Measurements from ENCODE around the gene PFDN1. TPM values are rescaled to one million over a fixed set of nuclear protein-coding genes. Genes with fewer than 3 reads are reported as not detected.

Gene PFDN1
- total and polyA plus RNA-seq, 10 of the 15 experiments (the other 5 are each of a cell fraction or from before 2014, with no cell fraction given): 62.9 to 193 (median 102) TPM

DNA sequence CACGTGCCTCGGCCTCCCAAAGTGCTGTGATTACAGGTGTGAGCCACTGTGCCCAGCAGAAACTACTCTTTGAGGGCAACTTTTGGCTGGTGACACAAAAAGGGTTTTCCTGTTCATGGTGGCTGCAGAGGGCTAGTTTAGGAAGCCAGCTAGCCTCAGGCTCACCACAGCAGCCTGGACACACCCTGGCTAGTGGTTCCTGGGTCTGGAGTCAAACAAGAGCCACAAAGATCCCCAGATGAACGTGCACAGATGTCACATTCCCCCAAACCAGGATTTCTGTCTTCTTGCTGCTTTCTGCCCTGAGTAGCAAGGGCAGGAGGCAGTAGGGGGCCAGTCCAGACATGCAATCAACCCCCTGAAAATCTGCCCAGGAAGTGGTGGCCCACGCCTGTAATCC is 36.7 kb upstream of the PFDN1 start:
- 44% methylated on average over 4 of the region's 4 CpGs for WGBS (ENCODE audit: insufficient coverage, insufficient replicate concordance, low lambda C conversion rate, missing lambda C conversion rate)
- TF ChIP-seq ZBTB11 (CRISPR knock-in tag; IDR thresholded peaks at IDR 0.05) (no peak), RCOR1 (conservative IDR thresholded peaks at IDR 0.05; ENCODE audit: low read depth, low read length) (no peak), SMC3 (IDR thresholded peaks at IDR 0.05; ENCODE audit: borderline replicate concordance, low read length) (no peak), CHD2 (IDR thresholded peaks at IDR 0.05; ENCODE audit: borderline replicate concordance, low read depth, low read length) (no peak), TCF12 (IDR thresholded peaks at IDR 0.05; ENCODE audit: low read depth, low read length) (no peak), ETV6 (conservative IDR thresholded peaks at IDR 0.05 in 1 of 2, IDR thresholded peaks at IDR 0.05 in 1 of 2; ENCODE audit: borderline replicate concordance in 1 of 2, low read depth in 1 of 2) (no peak), MTA2 (IDR thresholded peaks at IDR 0.05; ENCODE audit: low read depth) (no peak), SRF (IDR thresholded peaks at IDR 0.05; ENCODE audit: low read depth in 2 of 2, low read length in 2 of 2) (no peak), EGR1 (IDR thresholded peaks at IDR 0.05; ENCODE audit: borderline replicate concordance in 1 of 2, low read depth in 2 of 2, low read length in 2 of 2) (no peak), NR2C1 (IDR thresholded peaks at IDR 0.05) (no peak)
- BruUV-seq (replicated peaks): no TSS peak
- Histone ChIP-seq H3K27ac (ENCODE audit: control insufficient read depth, insufficient read depth) (no peak overlapping the region), H2AFZ (ENCODE audit: control insufficient read depth, low read depth, low read length) (no peak overlapping the region), H3K4me2 (ENCODE audit: control insufficient read depth, insufficient read depth) (no peak overlapping the region), H3K36me3 (ENCODE audit: control insufficient read depth in 2 of 2, insufficient read depth in 2 of 2, low read length in 1 of 2) (no peaks in the 10 kb centered on the region), H3K27me3 (replicated peaks in 1 of 2; ENCODE audit: control insufficient read depth in 2 of 2, insufficient read depth in 2 of 2, low read length in 1 of 2) (no peaks in the 10 kb centered on the region), H3K9ac (ENCODE audit: control insufficient read depth, insufficient read depth, low read length) (no peak overlapping the region), H3K9me3 (replicated peaks; ENCODE audit: control insufficient read depth, insufficient read depth, low read length) (no peaks in the 10 kb centered on the region), H3K79me2 (ENCODE audit: control insufficient read depth, insufficient read depth, low read length) (peaks cover 3% of the 10 kb centered on the region), H4K20me1 (ENCODE audit: control insufficient read depth, insufficient read depth) (no peaks in the 10 kb centered on the region), H3K4me3 (no peak overlapping the region), H3K4me1 (ENCODE audit: control insufficient read depth, insufficient read depth, low read length) (peaks cover 36% of the 10 kb centered on the region)
- RAD21 ChIA-PET (ENCODE audit: unreplicated experiment): no interaction called here
- intact Hi-C loops (cut with micrococcal nuclease; ENCODE audit: unreplicated experiment) (no loop called here), in situ Hi-C loops (cut with MboI) (no loop called here)
- CTCF ChIA-PET: no interaction called here
- FAIRE-seq: no peak
- no peak for DNase-seq (ENCODE audit: low read depth, low spot score)
- POLR2A ChIA-PET: interaction anchor here (0.6 to 0.7 kb wide), 2 partner anchors 15 to 83 kb away, joined by 3 to 5 read pairs; no protein-coding TSS in a partner anchor
- SMC1A ChIA-PET (ENCODE audit: uncharacterized antibody, unreplicated experiment): interaction anchor here (1.6 kb wide), 1 partner anchor 12 kb away, joined by 8 read pairs; no protein-coding TSS in a partner anchor
- ATAC-seq: no peak
